Ascending aorta (tissue), 2 donors: ENCODE data around the gene CYTH1. TPM values are rescaled to one million over a fixed set of nuclear protein-coding genes. Genes with fewer than 3 reads are reported as not detected.

Experiments used
- DNase-seq, 2 donors: peaks; one replicate each; pipeline ENCODE4 v3.0.0-alpha.2; 2019; ENCODE audit warnings: low spot score in 2 of 2
- H3K27ac ChIP-seq, 2 donors: fragments of 200-600 bp; sonication (generic); one replicate each; pipeline ENCODE4 v1.5.1; 2016 to 2017; ENCODE audit warnings: mild to moderate bottlenecking in 1 of 2
- H3K27me3 ChIP-seq: fragments of 200-600 bp; sonication (generic); one replicate; pipeline ENCODE4 v1.5.1; 2017
- H3K36me3 ChIP-seq, 2 donors: fragments of 200-600 bp; sonication (generic); one replicate each; pipeline ENCODE4 v1.5.1; 2016
- H3K4me1 ChIP-seq, 2 donors: fragments of 200-600 bp; sonication (generic); one replicate each; pipeline ENCODE4 v1.5.1; 2016 to 2017; ENCODE audit warnings: mild to moderate bottlenecking in 1 of 2
- H3K4me3 ChIP-seq, 2 donors: fragments of 200-600 bp; sonication (generic); one replicate each; pipeline ENCODE4 v1.5.1; 2016 to 2017; ENCODE audit warnings: mild to moderate bottlenecking in 1 of 2
- H3K9me3 ChIP-seq, 2 donors: fragments of 200-600 bp; sonication (generic); one replicate each; pipeline ENCODE4 v1.5.1; 2016
- intact Hi-C: fragments of 100-400 bp; cut with DNase I; formaldehyde crosslinking; loops from one replicate; pipeline ENCODE4 v1.15.1; 2023
- total RNA-seq: library from RNA; depleted of rRNA; stranded (reverse); fragments of >200 nt; gene quantifications from one replicate; pipeline ENCODE4 v1.1.0, GENCODE V29; 2016
- TF ChIP-seq, protein P1 (sequence below), 3 experiments: fragments of 200-600 bp in 2 of 3; fragments of 450-650 bp in 1 of 3; sonication (generic) in 2 of 3; IDR thresholded peaks; one replicate each; pipeline ENCODE4 v1.5.1; 2016 to 2019; ENCODE audit warnings: antibody characterized with exemption in 3 of 3, mild to moderate bottlenecking in 1 of 3, moderate library complexity in 1 of 3

CYTH1 gene
- total RNA-seq, 1 donor from 2014 or later, result 46.5 TPM

DNA sequence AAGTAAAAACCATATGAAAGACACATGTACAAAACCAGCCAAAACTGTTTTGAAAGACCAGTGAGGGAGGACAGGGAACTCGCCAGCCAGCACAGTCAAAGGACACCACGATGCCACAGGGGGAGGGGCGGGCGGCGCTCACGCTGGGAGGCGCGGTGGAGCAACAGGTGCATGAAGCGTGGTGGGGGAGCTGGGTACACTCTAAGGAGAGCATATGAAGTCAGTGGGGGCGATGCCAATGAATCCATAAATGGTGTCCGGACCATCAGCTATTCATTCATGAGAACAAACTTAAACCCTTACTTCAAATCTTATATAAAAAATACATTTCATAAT is 103.9 kb downstream of the CYTH1 start:
- DNase-seq, result no peak
- Histone ChIP-seq H3K4me1 (no peaks in the 10 kb centered on the region), H3K27me3 (no peaks in the 10 kb centered on the region), H3K27ac (no peak overlapping the region), H3K9me3 (no peaks in the 10 kb centered on the region), H3K36me3 (peaks cover 39 to 59% of the 10 kb centered on the region in 2 donors), H3K4me3 (no peak overlapping the region)
- TF ChIP-seq, protein P1, sequence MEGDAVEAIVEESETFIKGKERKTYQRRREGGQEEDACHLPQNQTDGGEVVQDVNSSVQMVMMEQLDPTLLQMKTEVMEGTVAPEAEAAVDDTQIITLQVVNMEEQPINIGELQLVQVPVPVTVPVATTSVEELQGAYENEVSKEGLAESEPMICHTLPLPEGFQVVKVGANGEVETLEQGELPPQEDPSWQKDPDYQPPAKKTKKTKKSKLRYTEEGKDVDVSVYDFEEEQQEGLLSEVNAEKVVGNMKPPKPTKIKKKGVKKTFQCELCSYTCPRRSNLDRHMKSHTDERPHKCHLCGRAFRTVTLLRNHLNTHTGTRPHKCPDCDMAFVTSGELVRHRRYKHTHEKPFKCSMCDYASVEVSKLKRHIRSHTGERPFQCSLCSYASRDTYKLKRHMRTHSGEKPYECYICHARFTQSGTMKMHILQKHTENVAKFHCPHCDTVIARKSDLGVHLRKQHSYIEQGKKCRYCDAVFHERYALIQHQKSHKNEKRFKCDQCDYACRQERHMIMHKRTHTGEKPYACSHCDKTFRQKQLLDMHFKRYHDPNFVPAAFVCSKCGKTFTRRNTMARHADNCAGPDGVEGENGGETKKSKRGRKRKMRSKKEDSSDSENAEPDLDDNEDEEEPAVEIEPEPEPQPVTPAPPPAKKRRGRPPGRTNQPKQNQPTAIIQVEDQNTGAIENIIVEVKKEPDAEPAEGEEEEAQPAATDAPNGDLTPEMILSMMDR (IDR thresholded peaks at IDR 0.05), result no peak
- intact Hi-C loops, result no loop called here

DNA sequence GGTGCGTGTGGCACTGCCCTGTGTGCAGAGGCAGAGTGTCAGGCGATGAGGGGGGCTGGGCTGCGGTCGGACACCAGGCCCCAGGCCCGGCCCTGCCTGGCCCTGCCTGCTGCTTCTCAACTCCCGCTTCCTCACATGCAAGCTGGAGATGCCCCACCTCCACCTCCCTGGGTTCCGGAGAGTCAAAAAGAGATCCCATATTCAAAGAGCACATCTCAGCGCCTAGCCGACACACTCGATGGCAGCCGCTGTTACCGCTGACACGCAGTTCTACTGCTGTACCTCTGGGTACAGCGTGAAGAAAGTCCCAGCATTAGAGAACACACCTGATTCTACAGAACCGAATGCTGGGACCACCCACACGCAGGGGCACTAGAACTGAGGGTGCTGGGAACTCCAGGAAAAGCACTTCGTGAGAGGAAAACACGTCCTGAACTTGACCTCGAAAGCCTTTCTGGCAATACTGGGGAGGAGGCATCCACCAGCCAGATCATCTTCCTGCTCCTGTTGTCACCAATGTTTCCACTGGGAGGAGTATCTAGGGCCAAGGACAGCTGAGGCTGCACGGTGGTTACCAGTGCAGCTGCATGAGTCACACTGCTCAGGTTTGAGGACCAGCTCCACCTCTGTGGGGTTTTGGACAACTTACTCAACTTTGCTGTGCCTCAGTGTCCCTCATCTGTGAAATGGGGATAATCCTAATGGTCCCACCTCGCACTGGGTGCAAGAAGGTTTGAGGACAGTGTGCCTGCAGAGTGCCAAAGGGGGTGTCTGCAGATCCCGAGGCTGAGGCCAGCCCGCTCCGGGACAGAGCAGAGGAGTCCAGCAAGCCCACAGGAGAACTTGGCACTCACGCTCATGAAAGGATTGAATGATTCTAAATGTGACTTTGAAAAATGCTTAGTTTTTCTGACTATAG is 104.5 kb downstream of the CYTH1 start:
- TF ChIP-seq, protein P1 (IDR thresholded peaks at IDR 0.05), result no peak
- Histone ChIP-seq H3K27ac (no peak overlapping the region), H3K27me3 (no peaks in the 10 kb centered on the region), H3K4me3 (no peak overlapping the region), H3K9me3 (no peaks in the 10 kb centered on the region), H3K36me3 (peaks cover 39 to 59% of the 10 kb centered on the region in 2 donors), H3K4me1 (no peaks in the 10 kb centered on the region)
- intact Hi-C loops, result no loop called here
- DNase-seq, result no peak

DNA sequence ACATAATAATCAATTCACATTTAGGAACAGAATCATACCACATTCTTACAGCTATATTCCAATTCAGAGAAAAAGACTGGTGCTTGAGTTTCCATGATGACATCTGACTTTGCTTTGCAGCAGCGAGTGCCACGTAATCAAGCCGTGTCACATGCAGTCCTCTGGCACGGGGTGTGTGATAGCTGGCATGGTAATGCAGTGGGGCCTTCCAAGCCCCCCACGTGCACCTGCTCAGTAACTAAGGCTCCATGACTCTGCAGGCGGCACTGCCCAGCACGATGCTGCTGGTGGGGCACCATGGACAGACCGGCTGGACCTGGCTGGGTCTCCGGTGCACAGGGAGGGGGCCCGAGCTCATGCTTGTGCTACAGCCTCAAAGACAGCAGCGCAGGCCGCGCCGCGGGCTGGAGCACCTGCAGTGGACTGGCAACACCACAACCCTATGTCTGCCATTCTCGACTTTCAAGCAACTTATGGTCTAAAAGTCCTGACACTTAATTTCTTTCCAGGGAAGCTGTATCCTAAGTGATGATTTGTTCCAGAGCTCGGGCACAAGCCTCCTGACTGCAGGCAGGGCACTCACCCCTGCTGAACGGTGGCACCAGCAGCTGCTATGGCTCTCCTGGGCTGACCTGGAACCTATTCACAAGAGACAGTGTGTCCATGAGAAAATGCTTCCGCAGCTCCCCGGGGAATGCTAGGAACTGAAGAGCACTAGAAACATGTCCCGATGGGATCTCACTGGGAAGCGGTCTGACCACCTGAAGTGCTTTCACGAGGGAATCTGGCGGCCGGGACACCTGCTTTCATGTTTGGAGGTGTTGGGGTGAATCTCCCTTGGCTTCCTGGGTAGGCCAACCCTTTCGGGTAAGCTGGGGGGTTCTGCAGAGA is 105.4 kb downstream of the CYTH1 start:
- peaks cover 39 to 59% of the 10 kb centered on the region in 2 donors for H3K36me3 ChIP-seq
- H3K27ac ChIP-seq, result no peak overlapping the region
- TF ChIP-seq, protein P1 (IDR thresholded peaks at IDR 0.05), result no peak
- no peak overlapping the region for H3K4me3 ChIP-seq
- no peaks in the 10 kb centered on the region for H3K27me3 ChIP-seq
- no peak for DNase-seq
- intact Hi-C loops, result no loop called here
- no peaks in the 10 kb centered on the region for H3K4me1 ChIP-seq
- H3K9me3 ChIP-seq, result no peaks in the 10 kb centered on the region

DNA sequence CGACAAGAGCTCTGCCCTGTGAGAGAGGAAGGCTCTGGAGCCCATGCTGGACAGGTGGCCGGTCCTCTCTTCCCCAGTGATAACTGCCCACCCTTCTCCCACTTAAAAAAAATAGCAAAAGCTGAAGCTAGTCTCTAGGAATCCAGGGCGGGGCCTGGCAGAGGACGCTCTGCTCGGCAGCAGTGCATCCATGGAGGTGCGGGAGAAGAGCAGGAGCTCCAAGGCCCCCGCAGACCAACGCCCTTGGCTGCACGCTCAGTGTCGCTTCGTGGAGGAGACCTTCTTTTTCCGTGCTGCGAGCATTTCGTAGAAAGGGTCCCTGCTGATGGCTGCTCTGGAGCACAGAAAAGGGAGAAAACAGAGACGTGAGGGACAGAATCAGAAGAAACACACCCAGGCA is 106.2 kb downstream of the CYTH1 start:
- no peak for DNase-seq
- Histone ChIP-seq H3K27ac (no peak overlapping the region), H3K4me1 (no peaks in the 10 kb centered on the region), H3K4me3 (no peak overlapping the region), H3K27me3 (no peaks in the 10 kb centered on the region), H3K9me3 (no peaks in the 10 kb centered on the region), H3K36me3 (peaks cover 39 to 54% of the 10 kb centered on the region in 2 donors)
- intact Hi-C loops, result no loop called here
- TF ChIP-seq, protein P1 (IDR thresholded peaks at IDR 0.05), result no peak

DNA sequence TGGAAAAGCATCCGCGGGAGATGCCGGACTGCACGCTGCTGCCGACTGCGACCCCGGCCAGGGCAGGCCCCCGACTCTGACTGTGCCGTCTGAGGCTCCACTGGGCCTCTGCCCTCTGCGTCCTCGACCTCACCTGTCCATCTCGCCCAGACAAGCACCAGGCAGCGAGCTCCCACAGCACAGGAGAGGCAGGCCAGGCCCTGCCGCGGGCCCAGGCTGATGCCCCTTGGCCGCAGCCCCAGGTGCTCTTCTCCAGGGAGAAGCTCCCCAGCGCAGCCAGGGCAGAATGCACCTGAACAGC is 106.8 kb downstream of the CYTH1 start:
- intact Hi-C loops, result no loop called here
- DNase-seq, result no peak
- no peaks in the 10 kb centered on the region for H3K9me3 ChIP-seq
- H3K27me3 ChIP-seq, result no peaks in the 10 kb centered on the region
- H3K27ac ChIP-seq, result no peak overlapping the region
- H3K4me3 ChIP-seq, result no peak overlapping the region
- peaks cover 39 to 48% of the 10 kb centered on the region in 2 donors for H3K36me3 ChIP-seq
- H3K4me1 ChIP-seq, result no peaks in the 10 kb centered on the region
- TF ChIP-seq, protein P1 (IDR thresholded peaks at IDR 0.05), result no peak
